Neural cell (in vitro differentiated cells): ENCODE measurements around the gene PPP2R3A. TPM values are rescaled to one million over a fixed set of nuclear protein-coding genes. Genes with fewer than 3 reads are reported as not detected.

Experiments
- H2AFZ ChIP-seq: fragments of 200-600, 300-800 bp; sonication (generic), shearing (Covaris generic); 2 replicates; pipeline ENCODE4 v1.6.0; 2014; ENCODE audit warnings: low read depth, mild to moderate bottlenecking, antibody characterized with exemption, low read length, moderate library complexity
- H3F3A ChIP-seq: fragments of 200-600 bp; shearing (Covaris generic); 2 replicates; pipeline ENCODE4 v1.6.1; 2016; ENCODE audit warnings: mild to moderate bottlenecking, moderate library complexity, mixed read lengths, antibody characterized with exemption, low read length; ENCODE audit not compliant: insufficient read depth, poor library complexity, severe bottlenecking
- H3K27ac ChIP-seq: fragments of 200-600, 300-800 bp; sonication (generic), shearing (Covaris generic); 2 replicates; pipeline ENCODE4 v1.5.1; 2014; ENCODE audit warnings: mild to moderate bottlenecking, low read length, moderate library complexity
- H3K27me3 ChIP-seq: fragments of 300-800, 200-600 bp; sonication (generic), shearing (Covaris generic); 2 replicates; pipeline ENCODE4 v1.6.0; 2014; ENCODE audit warnings: mild to moderate bottlenecking, low read depth, low read length, moderate library complexity; ENCODE audit not compliant: insufficient read depth
- H3K36me3 ChIP-seq: fragments of 300-800, 200-600 bp; sonication (generic), shearing (Covaris generic); 2 replicates; pipeline ENCODE4 v1.5.1; 2014; ENCODE audit warnings: mild to moderate bottlenecking, antibody characterized with exemption, low read length, moderate library complexity; ENCODE audit not compliant: insufficient read depth
- H3K4me2 ChIP-seq: fragments of 300-800, 200-600 bp; sonication (generic), shearing (Covaris generic); 2 replicates; pipeline ENCODE4 v1.6.0; 2014; ENCODE audit warnings: mild to moderate bottlenecking, low read length
- H3K4me3 ChIP-seq: fragments of 300-800, 200-600 bp; sonication (generic), shearing (Covaris generic); 2 replicates; pipeline ENCODE4 v1.5.1; 2014; ENCODE audit warnings: mild to moderate bottlenecking, low read length, moderate library complexity
- H3K79me2 ChIP-seq: fragments of 200-600 bp; shearing (Covaris generic); replicated peaks from 2 replicates; pipeline ENCODE4 v1.6.0; 2014; ENCODE audit warnings: mild to moderate bottlenecking, low read length, moderate library complexity; ENCODE audit not compliant: insufficient read depth
- H3K9ac ChIP-seq: fragments of 300-800, 200-600 bp; sonication (generic), shearing (Covaris generic); 2 replicates; pipeline ENCODE4 v1.6.1; 2016; ENCODE audit warnings: mild to moderate bottlenecking, low read length, mixed read lengths
- H3K9me2 ChIP-seq: fragments of 200-600 bp; shearing (Covaris generic); 2 replicates; pipeline ENCODE4 v1.6.1; 2016; ENCODE audit warnings: mild to moderate bottlenecking, low read length, mixed read lengths; ENCODE audit not compliant: insufficient read depth
- H3K9me3 ChIP-seq: fragments of 200-600, 300-800 bp; sonication (generic), shearing (Covaris generic); 2 replicates; pipeline ENCODE4 v1.6.1; 2016; ENCODE audit warnings: mild to moderate bottlenecking, mixed run types, low read length, moderate library complexity, mixed read lengths
- H4K20me1 ChIP-seq: fragments of 200-600 bp; shearing (Covaris generic); 2 replicates; pipeline ENCODE4 v1.6.1; 2016; ENCODE audit warnings: mild to moderate bottlenecking, mixed run types; ENCODE audit not compliant: insufficient read depth
- EP300 ChIP-seq: fragments of 450-650 bp; conservative IDR thresholded peaks from 2 replicates; pipeline ENCODE4 v1.6.1; 2014; ENCODE audit warnings: antibody characterized with exemption, mild to moderate bottlenecking, moderate library complexity; ENCODE audit not compliant: poor library complexity, severe bottlenecking
- EZH2 ChIP-seq: fragments of 200-600, 300-800 bp; shearing (Covaris generic), sonication (generic); IDR thresholded peaks from 2 replicates; pipeline ENCODE4 v1.6.1; 2014; ENCODE audit warnings: antibody characterized with exemption, low read length, borderline replicate concordance, mild to moderate bottlenecking; ENCODE audit not compliant: insufficient read depth, poor library complexity, severe bottlenecking
- MXI1 ChIP-seq: fragments of 450-650 bp; conservative IDR thresholded peaks from 2 replicates; pipeline ENCODE4 v1.6.1; 2014; ENCODE audit warnings: antibody characterized with exemption, mild to moderate bottlenecking; ENCODE audit not compliant: poor library complexity, severe bottlenecking
- POLR2AphosphoS5 ChIP-seq: IDR thresholded peaks from 2 replicates; pipeline ENCODE4 v1.6.1; 2012
- RAD21 ChIP-seq: fragments of 450-650 bp; conservative IDR thresholded peaks from 2 replicates; pipeline ENCODE4 v1.6.1; 2014; ENCODE audit warnings: antibody characterized with exemption, mild to moderate bottlenecking, moderate library complexity
- SMC3 ChIP-seq: fragments of 450-650 bp; conservative IDR thresholded peaks from 2 replicates; pipeline ENCODE4 v1.6.1; 2014; ENCODE audit warnings: antibody characterized with exemption, mild to moderate bottlenecking, moderate library complexity; ENCODE audit not compliant: poor library complexity
- TAF1 ChIP-seq: IDR thresholded peaks from 2 replicates; pipeline ENCODE4 v1.6.1; 2012; ENCODE audit warnings: low read depth
- polyA plus RNA-seq: library from polyadenylated mRNA; depleted of rRNA; stranded (reverse); fragments of >200 nt; gene quantifications from 2 replicates; pipeline ENCODE4 v1.2.3, GENCODE V29; 2014
- TF ChIP-seq, protein P1 (sequence below): IDR thresholded peaks from 2 replicates; pipeline ENCODE4 v1.6.1; 2012; ENCODE audit warnings: borderline replicate concordance
- TF ChIP-seq, protein P2 (sequence below): fragments of 450-650 bp; IDR thresholded peaks from 2 replicates; pipeline ENCODE4 v1.5.1; 2014; ENCODE audit warnings: antibody characterized with exemption, mild to moderate bottlenecking, moderate library complexity; ENCODE audit not compliant: poor library complexity, severe bottlenecking

PPP2R3A gene
- polyA plus RNA-seq, 1 donor from 2014 or later = 17.9 TPM

DNA sequence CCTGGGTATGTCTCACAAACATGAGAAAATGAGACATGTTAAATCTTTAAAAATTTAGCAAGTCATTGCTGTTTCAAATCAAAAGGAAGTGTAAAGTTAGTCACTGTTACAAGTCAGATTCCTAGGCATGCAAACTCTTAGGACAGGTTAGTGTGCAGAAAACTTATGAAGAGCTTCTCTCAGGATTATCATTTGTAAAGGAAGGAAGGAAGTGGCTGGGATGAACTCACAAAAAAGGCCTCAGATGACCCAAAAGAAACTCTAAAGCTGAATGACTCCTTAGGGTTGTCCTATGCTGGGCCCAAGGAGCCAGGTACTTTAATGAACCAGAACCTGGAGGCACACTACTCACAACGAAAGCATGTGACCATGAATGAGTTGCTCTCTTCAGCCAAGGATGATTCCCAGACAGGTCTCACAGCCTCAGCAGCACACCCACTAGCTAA lies 205.6 kb downstream of the PPP2R3A start:
- TF ChIP-seq POLR2AphosphoS5 (no peak), RAD21 (no peak), SMC3 (no peak), TAF1 (no peak), EP300 (no peak), EZH2 (no peak), MXI1 (no peak)
- TF ChIP-seq, protein P1, sequence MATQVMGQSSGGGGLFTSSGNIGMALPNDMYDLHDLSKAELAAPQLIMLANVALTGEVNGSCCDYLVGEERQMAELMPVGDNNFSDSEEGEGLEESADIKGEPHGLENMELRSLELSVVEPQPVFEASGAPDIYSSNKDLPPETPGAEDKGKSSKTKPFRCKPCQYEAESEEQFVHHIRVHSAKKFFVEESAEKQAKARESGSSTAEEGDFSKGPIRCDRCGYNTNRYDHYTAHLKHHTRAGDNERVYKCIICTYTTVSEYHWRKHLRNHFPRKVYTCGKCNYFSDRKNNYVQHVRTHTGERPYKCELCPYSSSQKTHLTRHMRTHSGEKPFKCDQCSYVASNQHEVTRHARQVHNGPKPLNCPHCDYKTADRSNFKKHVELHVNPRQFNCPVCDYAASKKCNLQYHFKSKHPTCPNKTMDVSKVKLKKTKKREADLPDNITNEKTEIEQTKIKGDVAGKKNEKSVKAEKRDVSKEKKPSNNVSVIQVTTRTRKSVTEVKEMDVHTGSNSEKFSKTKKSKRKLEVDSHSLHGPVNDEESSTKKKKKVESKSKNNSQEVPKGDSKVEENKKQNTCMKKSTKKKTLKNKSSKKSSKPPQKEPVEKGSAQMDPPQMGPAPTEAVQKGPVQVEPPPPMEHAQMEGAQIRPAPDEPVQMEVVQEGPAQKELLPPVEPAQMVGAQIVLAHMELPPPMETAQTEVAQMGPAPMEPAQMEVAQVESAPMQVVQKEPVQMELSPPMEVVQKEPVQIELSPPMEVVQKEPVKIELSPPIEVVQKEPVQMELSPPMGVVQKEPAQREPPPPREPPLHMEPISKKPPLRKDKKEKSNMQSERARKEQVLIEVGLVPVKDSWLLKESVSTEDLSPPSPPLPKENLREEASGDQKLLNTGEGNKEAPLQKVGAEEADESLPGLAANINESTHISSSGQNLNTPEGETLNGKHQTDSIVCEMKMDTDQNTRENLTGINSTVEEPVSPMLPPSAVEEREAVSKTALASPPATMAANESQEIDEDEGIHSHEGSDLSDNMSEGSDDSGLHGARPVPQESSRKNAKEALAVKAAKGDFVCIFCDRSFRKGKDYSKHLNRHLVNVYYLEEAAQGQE = no peak
- TF ChIP-seq, protein P2, sequence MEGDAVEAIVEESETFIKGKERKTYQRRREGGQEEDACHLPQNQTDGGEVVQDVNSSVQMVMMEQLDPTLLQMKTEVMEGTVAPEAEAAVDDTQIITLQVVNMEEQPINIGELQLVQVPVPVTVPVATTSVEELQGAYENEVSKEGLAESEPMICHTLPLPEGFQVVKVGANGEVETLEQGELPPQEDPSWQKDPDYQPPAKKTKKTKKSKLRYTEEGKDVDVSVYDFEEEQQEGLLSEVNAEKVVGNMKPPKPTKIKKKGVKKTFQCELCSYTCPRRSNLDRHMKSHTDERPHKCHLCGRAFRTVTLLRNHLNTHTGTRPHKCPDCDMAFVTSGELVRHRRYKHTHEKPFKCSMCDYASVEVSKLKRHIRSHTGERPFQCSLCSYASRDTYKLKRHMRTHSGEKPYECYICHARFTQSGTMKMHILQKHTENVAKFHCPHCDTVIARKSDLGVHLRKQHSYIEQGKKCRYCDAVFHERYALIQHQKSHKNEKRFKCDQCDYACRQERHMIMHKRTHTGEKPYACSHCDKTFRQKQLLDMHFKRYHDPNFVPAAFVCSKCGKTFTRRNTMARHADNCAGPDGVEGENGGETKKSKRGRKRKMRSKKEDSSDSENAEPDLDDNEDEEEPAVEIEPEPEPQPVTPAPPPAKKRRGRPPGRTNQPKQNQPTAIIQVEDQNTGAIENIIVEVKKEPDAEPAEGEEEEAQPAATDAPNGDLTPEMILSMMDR = no peak
- H3K9me3 ChIP-seq = no peaks in the 10 kb centered on the region
- H4K20me1 ChIP-seq = no peaks in the 10 kb centered on the region
- H3K36me3 ChIP-seq = no peaks in the 10 kb centered on the region
- H3K9ac ChIP-seq = no peak overlapping the region
- H3K9me2 ChIP-seq = no peaks in the 10 kb centered on the region
- H2AFZ ChIP-seq = no peak overlapping the region
- no peaks in the 10 kb centered on the region for H3K27me3 ChIP-seq
- no peak overlapping the region for H3K4me2 ChIP-seq
- no peak overlapping the region for H3K27ac ChIP-seq
- H3F3A ChIP-seq = no peaks in the 10 kb centered on the region
- peaks cover 86% of the 10 kb centered on the region for H3K79me2 ChIP-seq
- no peak overlapping the region for H3K4me3 ChIP-seq

GRCh38 chr3:136173939-136174490 lies 208.5 kb downstream of the PPP2R3A start:
- H3K9me3 ChIP-seq = no peaks in the 10 kb centered on the region
- TF ChIP-seq MXI1 (no peak), RAD21 (no peak), TAF1 (no peak)
- TF ChIP-seq, protein P1 = no peak

More at GRCh38 chr3:136173939-136174490, 208.5 kb downstream of the PPP2R3A start:
- Histone ChIP-seq H3K27me3 (no peaks in the 10 kb centered on the region), H2AFZ (no peak overlapping the region), H3F3A (no peaks in the 10 kb centered on the region), H3K4me2 (no peak overlapping the region), H3K79me2 (peaks cover 87% of the 10 kb centered on the region), H3K9ac (no peak overlapping the region), H3K9me2 (no peaks in the 10 kb centered on the region), H3K4me3 (no peak overlapping the region), H3K36me3 (no peaks in the 10 kb centered on the region), H4K20me1 (no peaks in the 10 kb centered on the region), H3K27ac (no peak overlapping the region)
